Peyer's patch (tissue), 4 donors: Measurements from ENCODE around the gene CYP11A1. TPM values are rescaled to one million over a fixed set of nuclear protein-coding genes. Genes with fewer than 3 reads are reported as not detected.

Source experiments
- DNase-seq, 3 donors: peaks; one replicate each; pipeline ENCODE4 v3.0.0-alpha.2; 2017 to 2019
- H3K27ac ChIP-seq, 4 donors: fragments of 200-600 bp; sonication (generic); one replicate each; pipeline ENCODE4 v1.5.1; 2016 to 2019
- H3K27me3 ChIP-seq, 2 donors: fragments of 200-600 bp; sonication (generic); one replicate each; pipeline ENCODE4 v1.5.1; 2019
- H3K36me3 ChIP-seq, 3 donors: fragments of 200-600 bp; sonication (generic); one replicate each; pipeline ENCODE4 v1.5.1; 2016 to 2019
- H3K4me1 ChIP-seq, 4 donors: fragments of 200-600 bp; sonication (generic); one replicate each; pipeline ENCODE4 v1.5.1; 2016 to 2019
- H3K4me3 ChIP-seq, 4 donors: fragments of 200-600 bp; sonication (generic); 1 replicate in 3 of 4; 2 replicates in 1 of 4; pipeline ENCODE4 v1.5.1; 2016 to 2019; ENCODE audit warnings: mild to moderate bottlenecking in 1 of 4
- H3K9me3 ChIP-seq, 4 donors: fragments of 200-600 bp; sonication (generic); one replicate each; pipeline ENCODE4 v1.5.1; 2016 to 2019; ENCODE audit warnings: mild to moderate bottlenecking in 1 of 4
- POLR2A ChIP-seq, 2 donors: fragments of 450-650 bp; IDR thresholded peaks; one replicate each; pipeline ENCODE4 v1.5.1; 2017; ENCODE audit warnings: antibody characterized with exemption in 2 of 2, mild to moderate bottlenecking in 2 of 2, moderate library complexity in 2 of 2
- total RNA-seq, 4 donors: library from RNA; depleted of rRNA; stranded (reverse); fragments of >200 nt; gene quantifications; one replicate each; pipeline ENCODE4 v1.1.0, GENCODE V29; 2016
- TF ChIP-seq, protein P1 (sequence below), 6 experiments: fragments of 450-650 bp in 4 of 6; fragments of 200-600 bp in 2 of 6; sonication (generic) in 1 of 6; IDR thresholded peaks; one replicate each; pipeline ENCODE4 v1.5.1; 2017 to 2019; ENCODE audit warnings: antibody characterized with exemption in 6 of 6, mild to moderate bottlenecking in 3 of 6, moderate library complexity in 1 of 6

Gene CYP11A1
- total RNA-seq, 4 donors from 2014 or later: 0.88 to 6.6 (median 3.3) TPM

DNA sequence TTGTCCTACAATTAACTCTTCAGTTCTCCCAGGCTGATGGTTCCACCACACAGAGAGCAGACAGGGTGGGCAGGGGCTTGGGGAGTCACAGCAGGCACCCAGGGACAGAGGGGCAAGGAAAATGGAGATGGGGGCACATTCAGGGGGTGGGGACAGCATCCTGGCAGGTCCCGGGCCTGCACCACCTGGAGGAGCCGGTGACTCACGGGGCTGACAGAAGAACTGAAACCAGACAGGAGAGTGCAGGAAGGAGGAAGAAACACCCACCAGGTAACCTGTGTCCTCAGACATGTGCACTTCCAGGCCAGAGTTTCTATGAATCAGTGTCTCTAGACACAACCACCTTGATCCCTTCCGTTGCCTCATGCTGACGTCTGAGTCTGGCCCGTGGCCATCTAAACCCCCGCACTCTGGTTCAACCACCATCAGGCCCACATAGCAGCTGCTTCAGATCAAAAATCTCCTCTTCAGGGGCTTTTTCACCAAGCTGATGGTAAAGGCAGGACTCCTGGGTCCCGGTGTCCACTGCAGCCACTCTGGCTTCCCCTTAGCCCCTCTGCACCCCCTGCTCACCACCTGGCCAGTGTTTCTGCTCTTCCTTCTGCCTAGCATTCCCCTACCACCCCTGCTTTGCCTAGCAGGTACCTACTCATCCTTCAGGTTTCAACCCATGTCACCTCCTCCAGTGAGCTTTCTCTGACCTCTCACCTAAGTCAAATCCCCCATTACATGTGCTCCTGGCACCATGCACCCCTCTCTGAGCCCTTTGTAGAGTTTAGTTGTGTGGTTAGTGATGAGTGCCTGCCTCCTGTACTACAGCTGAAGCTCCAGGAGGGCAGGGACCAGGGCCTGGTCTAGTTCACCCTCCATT is 16.5 kb upstream of the CYP11A1 start:
- peak overlapping the region; percentile 25 to 81 (median 70) for H3K27ac ChIP-seq
- peaks cover 0 to 46% (median 23%) of the 10 kb centered on the region in 4 donors for H3K4me1 ChIP-seq
- H3K4me3 ChIP-seq: no peak overlapping the region
- no peak for TF ChIP-seq POLR2A (IDR thresholded peaks at IDR 0.05)
- TF ChIP-seq, protein P1, sequence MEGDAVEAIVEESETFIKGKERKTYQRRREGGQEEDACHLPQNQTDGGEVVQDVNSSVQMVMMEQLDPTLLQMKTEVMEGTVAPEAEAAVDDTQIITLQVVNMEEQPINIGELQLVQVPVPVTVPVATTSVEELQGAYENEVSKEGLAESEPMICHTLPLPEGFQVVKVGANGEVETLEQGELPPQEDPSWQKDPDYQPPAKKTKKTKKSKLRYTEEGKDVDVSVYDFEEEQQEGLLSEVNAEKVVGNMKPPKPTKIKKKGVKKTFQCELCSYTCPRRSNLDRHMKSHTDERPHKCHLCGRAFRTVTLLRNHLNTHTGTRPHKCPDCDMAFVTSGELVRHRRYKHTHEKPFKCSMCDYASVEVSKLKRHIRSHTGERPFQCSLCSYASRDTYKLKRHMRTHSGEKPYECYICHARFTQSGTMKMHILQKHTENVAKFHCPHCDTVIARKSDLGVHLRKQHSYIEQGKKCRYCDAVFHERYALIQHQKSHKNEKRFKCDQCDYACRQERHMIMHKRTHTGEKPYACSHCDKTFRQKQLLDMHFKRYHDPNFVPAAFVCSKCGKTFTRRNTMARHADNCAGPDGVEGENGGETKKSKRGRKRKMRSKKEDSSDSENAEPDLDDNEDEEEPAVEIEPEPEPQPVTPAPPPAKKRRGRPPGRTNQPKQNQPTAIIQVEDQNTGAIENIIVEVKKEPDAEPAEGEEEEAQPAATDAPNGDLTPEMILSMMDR (IDR thresholded peaks at IDR 0.05): no peak
- peak; percentile 43 to 83 (median 78) for DNase-seq
- no peaks in the 10 kb centered on the region for H3K36me3 ChIP-seq
- no peaks in the 10 kb centered on the region for H3K27me3 ChIP-seq
- no peaks in the 10 kb centered on the region for H3K9me3 ChIP-seq

DNA sequence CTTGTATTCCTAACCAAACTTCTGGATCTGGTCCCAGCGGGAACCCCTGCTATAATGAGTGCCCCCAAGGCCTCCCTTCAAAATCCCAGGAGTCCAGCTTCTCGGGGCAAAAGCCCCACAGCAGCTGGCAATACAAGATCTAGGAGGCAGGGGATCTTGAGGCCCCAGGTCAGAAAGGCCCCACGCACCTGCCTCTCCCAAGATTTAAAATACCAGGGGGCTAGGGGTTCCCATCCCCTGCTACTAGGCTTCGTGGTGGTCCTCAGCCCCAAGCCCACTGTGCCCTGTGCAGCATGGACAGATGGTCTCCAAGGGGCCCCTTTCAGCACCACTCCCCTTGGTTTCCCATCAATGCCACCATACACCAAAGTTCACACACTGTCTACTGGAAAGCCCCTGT is 15.8 kb upstream of the CYP11A1 start:
- peak in 1 of 3 donors; percentile 29 for DNase-seq
- Histone ChIP-seq H3K36me3 (no peaks in the 10 kb centered on the region), H3K27ac (peak overlapping the region in 3 of 4 donors; percentile 25 to 81 (median 81)), H3K4me1 (peaks cover 0 to 46% (median 23%) of the 10 kb centered on the region in 4 donors), H3K4me3 (no peak overlapping the region), H3K9me3 (no peaks in the 10 kb centered on the region), H3K27me3 (no peaks in the 10 kb centered on the region)
- TF ChIP-seq, protein P1 (IDR thresholded peaks at IDR 0.05): no peak
- no peak for TF ChIP-seq POLR2A (IDR thresholded peaks at IDR 0.05)

DNA sequence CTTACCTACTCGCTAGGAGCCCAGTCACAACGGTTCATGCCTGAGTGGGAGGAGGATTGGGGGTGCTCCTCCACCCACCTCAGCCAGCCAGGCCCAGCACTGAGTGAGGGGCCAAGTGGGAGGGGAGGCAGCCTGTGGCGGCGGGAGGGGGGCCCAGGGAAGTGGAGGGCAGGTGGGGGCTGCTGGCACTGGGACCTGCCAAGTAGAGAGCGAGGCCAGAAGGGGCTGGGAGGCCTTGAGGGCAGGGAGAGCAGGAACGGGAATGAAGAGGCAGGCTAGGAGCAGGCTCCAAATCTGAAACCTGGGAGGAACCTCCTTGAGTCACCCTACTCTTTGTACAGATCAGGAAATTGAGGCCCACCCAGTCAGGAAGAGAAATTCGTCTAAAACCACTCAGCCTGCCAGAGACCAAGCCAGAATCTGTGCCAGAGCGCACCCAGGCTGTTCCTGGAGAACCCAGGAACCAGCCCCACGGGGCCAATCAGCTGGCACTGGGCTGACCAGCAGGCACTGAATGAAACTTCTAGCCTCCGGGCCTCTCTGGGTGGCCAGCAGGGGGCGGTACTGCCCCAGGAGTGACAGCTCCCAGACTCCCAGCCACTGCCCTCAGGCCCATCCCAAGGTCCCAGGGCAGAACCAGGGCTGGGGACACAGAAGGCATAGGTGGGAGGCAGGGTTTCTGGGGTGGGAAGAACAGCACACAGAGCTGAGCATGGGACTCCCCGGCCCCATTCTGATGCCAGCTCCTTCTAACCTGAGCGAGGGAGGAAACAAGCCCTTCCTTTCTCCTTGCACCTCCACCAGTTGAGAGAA is 14.8 kb upstream of the CYP11A1 start:
- Histone ChIP-seq H3K4me3 (no peak overlapping the region), H3K27me3 (no peaks in the 10 kb centered on the region), H3K9me3 (no peaks in the 10 kb centered on the region), H3K36me3 (no peaks in the 10 kb centered on the region), H3K4me1 (peaks cover 0 to 46% (median 23%) of the 10 kb centered on the region in 4 donors), H3K27ac (no peak overlapping the region)
- peak; percentile 85 to 94 (median 88) for DNase-seq
- TF ChIP-seq, protein P1 (IDR thresholded peaks at IDR 0.05): peak; percentile 86 to 98 (median 92)
- TF ChIP-seq POLR2A (IDR thresholded peaks at IDR 0.05): no peak

DNA sequence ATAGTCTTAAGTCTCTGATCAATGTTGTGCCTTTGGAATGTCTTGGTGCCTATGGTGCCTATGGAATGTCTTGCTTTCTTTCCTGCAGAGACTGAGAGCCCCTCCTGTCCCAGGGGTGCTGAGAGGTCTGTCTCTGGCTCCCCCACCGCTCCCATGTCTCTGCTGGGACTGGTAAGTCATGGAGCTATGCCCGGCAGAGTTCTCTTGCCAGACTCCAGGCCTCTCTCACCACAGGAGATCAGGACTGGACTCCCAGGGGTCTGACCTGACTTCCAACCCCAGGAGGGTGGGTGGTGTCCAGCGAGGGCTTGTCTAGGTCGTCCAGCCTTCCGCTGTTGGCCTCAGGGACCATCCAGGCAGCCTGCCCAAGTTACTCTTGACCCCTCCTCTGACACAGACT is 14.0 kb upstream of the CYP11A1 start:
- DNase-seq: peak in 1 of 3 donors; percentile 24
- no peak for TF ChIP-seq POLR2A (IDR thresholded peaks at IDR 0.05)
- TF ChIP-seq, protein P1 (IDR thresholded peaks at IDR 0.05): no peak
- Histone ChIP-seq H3K4me1 (peaks cover 0 to 39% (median 23%) of the 10 kb centered on the region in 4 donors), H3K27ac (no peak overlapping the region), H3K27me3 (no peaks in the 10 kb centered on the region), H3K9me3 (no peaks in the 10 kb centered on the region), H3K4me3 (no peak overlapping the region), H3K36me3 (no peaks in the 10 kb centered on the region)

DNA sequence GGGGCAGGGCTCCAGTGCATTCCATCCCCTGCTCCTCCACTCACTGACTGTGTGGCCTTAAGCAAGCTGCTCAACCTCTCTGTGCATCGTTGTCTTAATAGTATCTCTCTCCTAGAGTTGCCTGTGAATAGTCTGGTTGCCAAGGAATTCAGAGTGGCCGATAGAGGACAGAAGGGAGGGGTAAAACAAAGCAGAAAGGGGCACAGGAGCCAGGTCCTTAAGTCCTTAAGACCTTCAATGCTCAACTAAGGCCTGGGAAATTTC is 13.7 kb upstream of the CYP11A1 start:
- Histone ChIP-seq H3K27ac (no peak overlapping the region), H3K4me1 (peaks cover 0 to 35% (median 23%) of the 10 kb centered on the region in 4 donors), H3K27me3 (no peaks in the 10 kb centered on the region), H3K9me3 (no peaks in the 10 kb centered on the region), H3K4me3 (no peak overlapping the region), H3K36me3 (no peaks in the 10 kb centered on the region)
- DNase-seq: no peak
- no peak for TF ChIP-seq POLR2A (IDR thresholded peaks at IDR 0.05)
- TF ChIP-seq, protein P1 (IDR thresholded peaks at IDR 0.05): no peak
